HT1080 (cell line): ENCODE data around the gene LZTS3. TPM values are rescaled to one million over a fixed set of nuclear protein-coding genes. Genes with fewer than 3 reads are reported as not detected.
"Not testable (repeated sequence)": the region's sequence is repeated elsewhere in the genome, so short reads cannot be mapped to it uniquely, and the experiment has no call there.

ENCODE experiments used
- DNase-seq: peaks from one replicate; pipeline ENCODE4 v3.0.0-alpha.2; 2015; ENCODE audit warnings: low read depth
- total RNA-seq: library from RNA; depleted of rRNA; stranded (reverse); fragments of >200 nt; shearing (Covaris generic); gene quantifications from 2 replicates; pipeline ENCODE4 v1.2.3, GENCODE V29; 2014

LZTS3 gene
- total RNA-seq, 1 experiment from 2014 or later: 4.5 TPM

DNA sequence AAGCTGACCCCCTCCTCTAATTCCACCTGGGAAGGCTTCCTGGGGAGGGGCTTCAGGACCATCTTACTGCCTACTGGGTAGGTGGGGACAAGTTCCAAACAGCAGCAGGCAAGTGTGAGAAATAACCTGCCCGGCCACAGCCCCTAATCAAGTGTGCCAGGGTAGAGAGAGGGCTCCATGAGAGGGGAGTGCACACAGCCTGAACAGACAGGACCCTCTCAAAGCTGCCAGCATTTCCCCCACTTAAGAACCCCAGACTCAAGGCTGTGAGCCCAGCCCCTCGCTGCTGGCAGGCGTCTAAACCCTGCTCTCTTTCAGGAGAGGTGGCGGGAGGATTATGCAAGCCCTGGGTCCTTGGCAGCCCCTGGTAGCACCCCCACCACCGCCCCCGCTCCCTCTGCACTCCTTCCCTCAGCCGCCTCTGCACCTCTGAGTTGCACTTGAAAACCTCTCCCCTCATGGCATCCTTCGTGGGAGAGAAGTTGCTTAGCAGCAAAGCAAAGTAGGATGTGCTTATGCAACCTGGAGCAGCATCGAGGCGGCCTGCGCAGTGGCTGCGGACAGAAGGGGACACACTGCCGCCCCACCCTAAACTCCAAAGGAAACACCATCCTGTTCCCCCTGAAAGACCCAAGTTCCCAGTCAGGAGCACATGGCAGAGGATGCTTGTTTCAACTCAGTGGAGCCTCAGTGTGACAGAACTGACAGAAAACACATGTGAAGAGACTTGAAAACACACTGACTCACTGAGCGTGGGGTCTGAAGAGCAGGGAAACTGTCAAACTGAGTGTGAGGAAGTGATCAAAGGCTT is 20.7 kb upstream of the LZTS3 start:
- DNase-seq: no peak

DNA sequence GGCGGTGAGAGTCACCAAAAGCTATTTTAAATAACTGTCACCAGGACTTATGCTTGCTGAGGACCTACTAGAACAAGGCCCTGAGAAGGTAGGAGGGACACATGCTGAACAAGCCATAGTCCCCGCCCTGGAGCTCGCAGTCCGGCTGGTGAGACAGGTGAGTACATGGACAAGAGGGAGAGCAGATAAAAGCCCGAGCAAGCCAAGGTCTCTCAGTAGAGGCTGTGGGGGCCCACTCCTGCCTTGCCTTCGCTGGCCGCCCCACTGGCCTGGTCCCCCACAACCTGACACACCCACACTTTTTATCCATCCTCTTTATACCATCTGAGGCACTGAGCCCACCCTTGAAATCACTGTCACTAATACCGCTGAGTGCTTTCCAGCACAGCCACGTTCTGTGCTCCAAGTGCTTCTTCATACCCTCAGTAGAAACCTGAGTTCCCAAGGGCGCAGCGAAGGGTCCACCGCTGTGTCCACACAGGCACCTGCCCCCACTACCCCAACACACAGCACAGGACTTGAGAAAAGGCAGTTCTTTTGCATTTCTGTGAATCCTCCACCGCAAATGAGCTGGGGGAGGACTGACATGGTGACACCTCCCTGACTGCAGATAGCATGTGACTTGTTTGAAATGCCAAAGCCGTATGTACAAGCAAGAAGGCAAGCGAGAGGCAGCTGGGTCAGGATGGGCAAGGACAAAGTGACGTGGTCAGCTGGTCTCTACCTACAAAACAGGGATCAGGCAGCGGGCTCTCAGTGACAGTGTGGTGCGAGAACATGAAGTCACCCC is 19.1 kb upstream of the LZTS3 start:
- DNase-seq: no peak

DNA sequence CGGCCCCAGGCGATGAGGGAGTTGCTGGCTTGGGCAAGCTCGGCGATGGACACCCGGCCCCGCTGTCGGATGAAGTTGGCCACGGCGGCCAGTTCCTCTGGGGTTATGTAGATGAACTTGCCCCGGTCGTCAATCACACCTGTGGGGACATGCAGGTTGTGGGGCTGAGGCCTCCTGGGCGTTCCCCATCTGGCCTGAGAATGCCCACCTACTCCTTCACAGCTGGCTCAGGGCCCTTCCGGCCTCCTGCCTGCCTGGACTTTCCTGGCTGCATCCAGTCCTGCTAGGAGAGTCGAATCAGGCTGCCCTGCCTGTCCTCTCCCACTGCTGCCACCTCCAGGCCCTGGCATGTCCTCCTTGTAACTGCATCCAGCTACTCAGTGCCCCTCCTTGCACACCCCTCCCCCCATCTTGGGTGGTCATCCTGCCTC is 17.3 kb upstream of the LZTS3 start:
- DNase-seq: no peak

DNA sequence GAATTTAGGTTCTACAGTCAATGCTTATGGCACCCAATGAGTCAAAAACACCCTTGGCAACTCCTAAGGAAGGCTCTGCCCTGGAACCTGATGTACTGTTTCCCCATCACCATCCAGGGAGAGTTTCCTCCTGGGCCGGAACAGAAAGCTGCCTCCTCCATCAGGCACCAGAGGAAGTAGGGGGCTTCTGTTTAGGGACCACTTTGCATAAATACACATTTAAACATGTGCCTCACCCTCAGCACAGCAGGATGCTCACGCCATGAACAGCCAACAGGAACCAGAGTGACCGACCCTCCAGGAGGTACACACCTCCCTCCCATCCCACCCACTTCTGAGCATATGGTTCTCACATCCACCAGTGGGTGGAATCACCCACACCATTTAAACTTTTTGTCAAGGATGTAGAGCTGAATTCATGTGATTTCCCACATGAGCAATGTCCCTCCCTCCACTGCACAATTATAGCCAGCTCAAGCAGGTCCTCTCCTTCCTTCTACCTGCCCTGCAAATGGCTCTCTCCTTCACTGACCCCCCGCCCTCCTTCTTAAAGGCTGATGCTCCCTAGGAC is 16.3 kb upstream of the LZTS3 start:
- DNase-seq: no peak

DNA sequence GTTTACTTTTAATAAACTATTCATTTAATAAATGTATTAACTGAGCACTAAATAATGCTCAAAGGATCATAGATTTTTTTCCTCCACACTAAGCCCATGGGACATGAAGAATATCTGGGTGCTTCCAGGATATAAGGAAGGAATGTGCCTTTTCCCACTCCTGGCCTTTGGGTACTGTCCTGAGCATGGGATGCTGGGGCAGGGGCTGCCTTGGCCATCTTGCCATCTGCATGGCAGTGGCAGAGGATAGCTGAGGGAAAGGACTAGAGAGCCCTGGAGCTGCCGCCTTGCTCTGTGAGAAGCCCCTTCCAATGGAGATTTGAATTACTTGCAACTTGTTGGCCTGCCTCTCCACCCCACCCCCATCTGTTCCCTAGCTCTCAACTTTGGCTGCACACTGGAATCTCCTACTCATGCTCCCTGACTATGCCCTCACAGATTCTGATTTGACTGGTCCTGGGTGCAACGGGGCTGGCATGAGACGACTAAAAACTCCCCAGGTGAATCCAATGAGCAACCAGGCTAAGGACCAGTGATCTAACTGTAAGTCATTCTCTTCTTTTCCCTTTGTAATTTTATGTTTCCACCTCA is 15.6 kb upstream of the LZTS3 start:
- no peak for DNase-seq

DNA sequence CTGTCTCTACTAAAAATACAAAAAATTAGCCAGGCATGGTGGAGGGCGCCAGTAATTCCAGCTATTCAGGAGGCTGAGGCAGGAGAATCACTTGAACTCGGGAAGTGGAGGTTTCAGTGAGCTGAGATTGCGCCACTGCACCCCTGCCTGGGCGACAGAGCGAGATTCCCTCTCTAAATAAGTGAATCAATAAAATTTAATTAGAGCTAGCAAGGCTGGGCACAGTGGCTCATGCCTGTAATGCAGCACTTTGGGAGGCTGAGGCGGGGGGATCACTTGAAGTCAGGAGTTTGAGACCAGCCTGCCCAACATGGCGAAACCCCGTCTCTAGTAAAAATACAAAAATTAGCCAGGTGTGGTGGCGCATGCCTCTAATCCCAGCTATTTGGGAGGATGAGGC is 14.5 kb upstream of the LZTS3 start:
- DNase-seq: not testable (repeated sequence)

DNA sequence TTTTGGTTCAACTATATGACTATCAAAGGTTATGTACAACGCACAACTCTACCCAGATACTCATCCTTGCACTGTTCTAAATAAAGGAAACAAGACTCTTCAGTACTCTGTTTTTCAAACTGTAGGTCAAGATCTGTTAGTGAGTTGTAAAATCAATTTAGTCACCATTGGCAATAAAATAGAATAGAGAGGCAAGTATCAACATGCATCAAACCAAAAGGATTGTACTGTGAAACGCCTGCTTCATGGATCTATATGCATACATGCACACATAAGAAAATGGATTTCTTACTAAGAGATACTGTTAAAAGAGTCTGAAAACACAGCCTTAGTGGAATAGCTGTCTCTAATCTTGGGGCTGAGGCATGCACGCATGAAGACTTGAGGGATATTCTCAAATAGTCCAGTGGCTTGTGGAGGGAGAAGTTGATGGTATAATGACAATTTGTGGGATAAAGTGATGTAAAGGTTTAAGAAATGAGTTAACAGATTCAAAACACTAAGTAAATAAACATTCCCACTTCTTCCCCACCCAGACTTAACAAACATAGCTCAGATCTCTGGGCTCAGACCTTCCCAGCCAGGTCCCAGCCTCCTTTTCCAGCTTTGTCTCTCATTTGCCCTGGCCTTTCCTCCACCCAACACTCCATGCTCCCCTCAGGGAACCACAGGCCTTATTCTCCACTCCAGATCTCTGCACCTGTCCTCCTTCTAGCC is 10.7 kb upstream of the LZTS3 start:
- no peak for DNase-seq

DNA sequence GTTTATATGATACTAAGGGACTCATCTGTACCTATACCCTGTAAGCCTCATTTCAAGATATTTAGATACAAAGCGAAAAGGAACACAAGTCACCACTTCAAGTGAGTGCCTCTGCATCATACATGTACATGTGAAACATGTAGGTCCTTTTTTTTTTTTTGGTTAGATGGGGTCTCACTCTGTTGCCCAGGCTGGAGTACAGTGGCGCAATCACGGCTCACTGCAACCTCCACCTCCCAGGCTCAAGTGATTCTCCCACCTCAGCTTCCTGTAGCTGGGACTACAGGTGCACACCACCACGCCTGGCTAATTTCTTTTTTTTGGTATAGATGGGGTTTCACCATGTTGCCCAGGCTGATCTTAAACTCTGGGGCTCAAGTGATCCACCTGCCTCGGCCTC is 9.1 kb upstream of the LZTS3 start:
- DNase-seq: not testable (repeated sequence)

DNA sequence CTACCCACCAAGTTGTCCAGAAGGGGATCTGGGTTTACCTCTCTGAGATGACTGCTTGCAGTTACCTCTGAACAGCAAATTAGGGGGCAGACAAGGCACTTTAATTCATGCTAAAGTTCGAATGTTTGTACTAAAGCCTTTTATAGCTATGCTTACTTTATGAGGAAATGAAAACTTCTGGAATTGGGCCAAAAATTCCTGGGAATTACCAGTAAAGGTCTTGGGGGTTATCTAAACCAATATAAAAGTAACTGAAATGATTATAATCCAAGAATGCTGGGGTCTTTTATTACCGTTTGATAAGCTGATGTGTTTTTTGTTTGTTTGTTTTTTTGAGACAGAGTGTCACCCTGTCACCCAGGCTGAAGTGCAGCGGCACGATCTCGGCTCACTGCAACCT is 7.9 kb upstream of the LZTS3 start:
- DNase-seq: no peak

DNA sequence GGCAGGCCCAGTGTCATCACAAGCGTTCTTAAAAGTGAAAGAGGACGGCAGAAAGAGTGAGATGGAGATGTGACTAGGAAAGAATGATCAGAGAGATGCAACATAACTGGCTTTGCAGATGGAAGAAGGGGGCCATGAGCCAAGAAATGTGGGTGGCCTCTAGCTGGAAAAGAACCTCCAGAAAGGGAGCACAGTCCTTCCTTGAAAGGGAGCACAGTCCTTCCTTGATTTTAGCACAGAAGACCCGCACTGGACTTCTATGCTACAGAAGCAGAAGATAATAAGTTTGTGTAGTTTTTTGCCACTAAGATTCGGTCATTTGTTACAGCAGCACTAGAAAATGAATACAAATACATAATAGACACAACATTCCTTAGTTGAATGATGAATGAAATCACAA is 7.0 kb upstream of the LZTS3 start:
- DNase-seq: no peak

DNA sequence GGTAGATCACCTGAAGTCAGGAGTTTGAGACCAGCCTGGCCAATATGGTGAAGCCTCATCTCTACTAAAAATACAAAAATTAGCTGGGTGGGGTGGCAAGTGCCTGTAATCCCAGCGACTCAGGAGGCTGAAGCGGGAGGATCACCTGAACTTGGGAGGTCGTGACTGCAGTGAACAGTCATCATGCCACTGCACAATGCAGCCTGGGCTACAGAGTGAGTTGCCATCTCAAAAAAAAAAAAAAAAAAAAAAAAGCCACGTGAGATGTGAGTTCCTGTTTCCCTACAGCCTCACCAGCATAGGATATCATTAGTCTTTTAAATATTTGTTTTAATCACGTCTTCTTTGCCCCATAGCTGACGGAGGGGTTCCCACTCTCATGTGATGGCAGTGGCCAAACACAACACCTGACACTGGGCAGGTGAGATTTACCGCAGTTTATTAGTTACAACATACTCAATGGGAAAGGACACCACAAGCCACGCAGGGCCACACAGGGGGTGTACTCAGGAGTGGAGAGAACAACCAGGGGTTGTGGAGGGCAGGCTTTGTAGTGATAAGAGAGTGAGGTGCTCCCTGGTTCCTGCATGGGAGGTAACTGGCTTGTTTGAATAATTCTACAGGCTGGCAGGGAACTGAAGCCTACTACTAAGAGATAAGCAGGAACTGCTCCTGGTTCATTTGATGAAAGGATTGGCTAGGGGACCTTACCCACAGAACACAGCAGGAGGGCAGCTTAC is 4.6 kb upstream of the LZTS3 start:
- no peak for DNase-seq

DNA sequence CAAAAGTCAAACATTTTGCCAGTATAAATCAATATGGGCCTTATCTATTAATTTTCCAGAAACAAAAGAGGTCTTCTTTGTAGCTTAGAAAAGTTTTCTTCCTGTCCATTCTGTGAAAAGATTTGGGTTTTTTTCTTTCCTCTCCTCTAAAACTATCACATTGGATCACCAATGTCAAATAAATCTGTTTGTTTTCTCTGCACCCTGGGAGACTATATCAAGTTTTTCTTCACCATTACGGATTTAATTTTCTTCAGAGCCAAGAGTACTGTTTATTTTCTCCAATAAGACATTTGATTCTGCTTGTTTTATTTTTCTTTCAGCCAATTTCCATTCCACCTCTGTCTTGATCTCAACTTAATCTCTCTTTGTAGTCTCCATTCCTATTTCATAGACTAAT is 1.9 kb upstream of the LZTS3 start:
- DNase-seq: no peak

DNA sequence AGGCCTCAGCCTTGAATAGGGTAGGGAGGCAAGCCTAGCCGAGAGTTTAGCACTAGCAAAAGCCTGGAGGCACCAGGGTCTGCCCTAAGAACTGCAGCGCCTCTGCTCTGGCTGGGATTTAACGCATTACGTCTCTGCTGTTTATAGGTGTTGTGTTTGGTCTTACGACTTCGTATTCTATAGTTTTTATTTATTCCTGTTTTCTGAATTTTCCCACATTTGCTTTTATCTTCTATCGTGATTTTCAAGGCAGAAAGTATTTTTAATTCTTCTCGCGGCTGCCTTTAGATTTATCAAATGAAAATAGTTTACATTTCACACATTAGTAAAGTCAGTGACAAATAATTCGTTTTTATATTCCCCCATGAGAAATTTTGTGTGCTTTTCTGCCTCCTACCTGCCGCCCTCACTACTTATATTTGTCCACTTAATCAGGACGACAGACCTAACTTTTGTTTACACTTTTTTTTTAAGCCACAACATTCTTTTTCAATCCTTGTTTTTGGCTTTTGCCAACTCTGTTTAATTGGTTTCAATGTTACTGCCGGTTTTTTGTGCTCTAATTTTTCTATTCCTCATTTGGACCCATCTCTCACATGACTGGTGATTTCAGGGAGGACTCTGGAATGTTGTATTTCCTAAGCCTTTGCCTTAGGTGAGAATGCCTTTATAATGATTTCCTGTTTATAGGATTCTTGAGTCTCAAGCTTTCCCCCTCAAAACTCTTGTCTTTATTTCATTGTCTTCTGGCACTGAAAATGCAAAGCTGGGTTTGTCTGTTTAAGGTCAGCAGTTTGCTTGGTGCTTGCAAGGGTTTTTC is 1.3 kb upstream of the LZTS3 start:
- DNase-seq: no peak

DNA sequence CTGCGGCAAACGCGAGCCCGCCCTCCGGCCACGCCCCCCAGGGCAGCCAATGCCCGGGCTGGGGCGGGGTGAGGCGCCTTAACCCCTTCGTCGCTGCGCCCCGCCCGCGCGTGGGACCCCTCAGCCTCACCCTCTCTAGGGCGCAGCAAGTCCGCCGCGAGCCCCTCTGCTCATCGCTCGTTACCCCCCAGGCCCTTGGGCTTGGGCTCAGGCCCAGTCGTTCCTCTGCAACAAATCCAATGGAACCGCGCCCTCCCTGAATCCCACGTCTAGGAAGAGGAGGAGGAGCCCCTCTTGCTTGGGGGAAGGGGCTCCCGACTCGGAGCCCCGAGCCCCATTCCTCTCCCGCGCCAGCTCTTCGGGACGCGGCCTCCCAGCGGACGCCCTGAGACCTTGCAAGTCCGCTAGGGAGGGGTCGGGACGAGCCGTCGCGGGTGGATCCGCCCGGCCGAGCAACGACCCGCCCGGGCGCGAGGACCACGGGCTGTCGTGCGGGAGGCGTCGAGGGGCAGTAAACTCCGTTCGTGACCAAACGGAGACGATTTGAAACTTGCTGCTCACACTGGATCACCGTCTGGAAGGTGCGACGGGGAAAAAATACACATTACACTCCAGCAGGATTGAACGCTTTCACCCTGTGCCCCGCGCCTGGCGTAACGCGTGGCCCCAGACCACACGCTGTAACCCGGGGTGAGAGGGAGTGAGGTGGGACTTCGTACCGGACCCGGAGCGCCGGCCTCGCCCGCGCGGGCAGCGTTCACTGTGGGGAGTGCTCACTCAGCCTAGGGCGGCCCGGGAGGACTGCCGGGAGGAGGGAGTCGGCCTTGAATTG is 477 bp upstream of the LZTS3 start:
- peak; percentile 60 for DNase-seq

DNA sequence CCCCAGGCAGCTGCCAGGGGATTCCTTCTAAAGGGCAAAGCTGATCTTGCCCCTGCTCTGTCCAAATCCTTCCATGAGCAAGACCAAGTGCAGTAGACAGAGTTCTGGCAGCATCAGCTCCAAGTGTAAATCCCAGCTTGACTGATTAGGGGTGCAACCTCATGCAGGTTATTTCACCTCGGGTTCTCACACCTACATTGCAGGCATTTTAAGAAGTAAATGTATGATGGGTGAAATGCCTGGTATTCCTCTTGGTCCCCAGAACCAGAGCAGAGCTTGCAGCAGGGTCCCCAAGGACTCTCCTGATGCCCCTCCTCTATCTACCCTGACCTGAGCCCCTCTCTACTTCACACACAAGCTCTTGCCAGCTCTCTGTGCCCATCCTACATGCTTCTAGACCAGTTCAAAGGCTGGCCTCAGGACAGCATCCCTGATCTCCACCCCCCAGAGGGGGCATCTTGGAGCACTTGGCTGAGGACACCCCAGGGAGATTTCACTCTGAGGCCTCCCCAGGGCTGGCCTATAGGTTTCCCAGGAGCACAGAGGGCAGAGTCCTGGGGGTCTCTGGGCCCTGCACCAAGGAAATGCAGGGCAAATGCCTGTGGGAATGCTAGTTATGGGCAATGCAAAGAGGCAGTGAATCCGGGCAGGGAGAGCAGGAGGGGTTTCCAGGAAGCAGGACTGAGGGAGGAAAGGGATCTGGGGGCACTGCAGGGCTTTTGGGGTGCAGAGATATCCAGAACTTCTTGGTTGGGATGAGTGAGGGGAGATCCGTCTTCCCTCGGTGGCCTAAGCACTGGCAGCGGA is 1.0 kb downstream of the LZTS3 start:
- DNase-seq: no peak

DNA sequence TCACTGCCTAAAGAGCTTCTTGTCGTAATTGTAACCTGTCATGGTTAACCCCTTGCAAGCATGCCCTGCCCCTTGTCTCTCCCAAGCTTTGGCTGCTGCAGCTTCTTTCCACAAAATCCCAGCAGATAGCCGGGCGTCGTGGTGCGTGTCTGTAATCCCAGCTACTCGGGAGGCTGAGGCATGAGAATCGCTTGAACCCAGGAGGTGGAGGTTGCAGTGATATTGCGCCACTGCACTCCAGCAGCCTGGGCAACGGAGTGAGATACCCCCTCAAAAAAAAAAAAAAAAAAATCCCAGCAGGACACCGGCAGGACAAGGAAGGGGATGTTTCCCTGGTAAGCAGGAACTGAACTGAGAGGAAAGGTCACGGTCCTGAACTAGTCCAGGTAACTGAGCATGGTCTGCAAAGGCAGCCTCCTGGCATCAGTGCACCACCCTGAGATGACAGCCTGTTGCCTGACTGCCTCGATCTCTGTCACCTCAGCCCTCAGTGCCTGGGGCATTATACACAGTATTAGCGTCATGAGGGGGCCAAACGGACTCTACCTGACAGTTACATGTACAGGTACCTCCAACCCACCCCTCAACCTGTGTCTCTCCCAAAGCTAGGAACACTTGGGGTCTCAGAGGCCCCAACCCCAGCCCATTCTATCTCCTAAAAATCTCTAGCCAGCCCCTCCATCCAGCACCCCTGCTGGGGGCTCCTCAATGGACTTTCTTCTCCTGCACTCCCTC is 1.8 kb downstream of the LZTS3 start:
- no peak for DNase-seq
